IPS-18c (cell line): ENCODE measurements around the gene NLE1.
A peak's percentile ranks its signal among the peaks of the same experiment; 100 is the strongest.
"Not testable (repeated sequence)": the region's sequence is repeated elsewhere in the genome, so short reads cannot be mapped to it uniquely, and the experiment has no call there.

Source experiments
- H3K4me3 ChIP-seq: 2 replicates; pipeline ENCODE4 v1.7.0; 2013; ENCODE audit warnings: low read depth, mild to moderate bottlenecking, low read length, moderate library complexity; ENCODE audit not compliant: insufficient read depth
- H3K9me3 ChIP-seq: one replicate; pipeline ENCODE4 v1.6.1; 2013; ENCODE audit warnings: mild to moderate bottlenecking, low read length, moderate library complexity; ENCODE audit not compliant: control insufficient read depth, insufficient read depth

The NLE1 gene

GRCh38 chr17:35104844-35105450, 37.2 kb downstream of the NLE1 start:
- Histone ChIP-seq H3K4me3 (no peak overlapping the region), H3K9me3 (peaks cover 3% of the 10 kb centered on the region)

GRCh38 chr17:35103271-35103670, 38.8 kb downstream of the NLE1 start:
- no peak overlapping the region for H3K4me3 ChIP-seq
- peaks cover 3% of the 10 kb centered on the region for H3K9me3 ChIP-seq

- Histone ChIP-seq H3K9me3 (peaks cover 3% of the 10 kb centered on the region), H3K4me3 (no peak overlapping the region)
These were observed 40.4 kb downstream of the NLE1 start for GRCh38 chr17:35101725-35102124.

GRCh38 chr17:35101036-35101435, 41.1 kb downstream of the NLE1 start:
- Histone ChIP-seq H3K9me3 (peaks cover 3% of the 10 kb centered on the region), H3K4me3 (no peak overlapping the region)

GRCh38 chr17:35099908-35100307, 42.2 kb downstream of the NLE1 start:
- Histone ChIP-seq H3K9me3 (no peaks in the 10 kb centered on the region), H3K4me3 (no peak overlapping the region)

GRCh38 chr17:35097776-35098175, 44.3 kb downstream of the NLE1 start:
- no peaks in the 10 kb centered on the region for H3K9me3 ChIP-seq
- H3K4me3 ChIP-seq, result no peak overlapping the region

- no peaks in the 10 kb centered on the region for H3K9me3 ChIP-seq
- no peak overlapping the region for H3K4me3 ChIP-seq
These were observed 46.4 kb downstream of the NLE1 start for GRCh38 chr17:35095741-35096140.

- H3K4me3 ChIP-seq, result no peak overlapping the region
- H3K9me3 ChIP-seq, result no peaks in the 10 kb centered on the region
These were observed 47.2 kb downstream of the NLE1 start for GRCh38 chr17:35094902-35095301.

- not testable (repeated sequence) for H3K4me3 ChIP-seq, H3K9me3 ChIP-seq
These were observed 51.4 kb downstream of the NLE1 start for GRCh38 chr17:35090707-35091106.

- H3K9me3 ChIP-seq, result no peaks in the 10 kb centered on the region
- H3K4me3 ChIP-seq, result peak overlapping the region; percentile 12; the same call in 1 of the 2 replicates
These were observed 52.4 kb downstream of the NLE1 start for GRCh38 chr17:35089586-35090296.

- no peaks in the 10 kb centered on the region for H3K9me3 ChIP-seq
- H3K4me3 ChIP-seq, result peak overlapping the region; percentile 85
These were observed 53.1 kb downstream of the NLE1 start for GRCh38 chr17:35088881-35089585.

GRCh38 chr17:35088356-35088880, 53.7 kb downstream of the NLE1 start:
- H3K9me3 ChIP-seq, result no peaks in the 10 kb centered on the region
- peak overlapping the region; percentile 85 for H3K4me3 ChIP-seq

- H3K9me3 ChIP-seq, result no peaks in the 10 kb centered on the region
- peak overlapping the region; percentile 85 for H3K4me3 ChIP-seq
These were observed 54.3 kb downstream of the NLE1 start for GRCh38 chr17:35087731-35088355.

GRCh38 chr17:35086931-35087573, 55.1 kb downstream of the NLE1 start:
- H3K9me3 ChIP-seq, result no peaks in the 10 kb centered on the region
- no peak overlapping the region for H3K4me3 ChIP-seq

GRCh38 chr17:35086164-35086563, 55.9 kb downstream of the NLE1 start:
- Histone ChIP-seq H3K9me3 (no peaks in the 10 kb centered on the region), H3K4me3 (no peak overlapping the region)

- Histone ChIP-seq H3K4me3 (no peak overlapping the region), H3K9me3 (no peaks in the 10 kb centered on the region)
These were observed 57.1 kb downstream of the NLE1 start for GRCh38 chr17:35084987-35085386.

GRCh38 chr17:35083071-35083470, 59.0 kb downstream of the NLE1 start:
- Histone ChIP-seq H3K9me3 (no peaks in the 10 kb centered on the region), H3K4me3 (no peak overlapping the region)
